GM23338 (cell line): ENCODE data around the gene PHOX2B.

Source experiments
- CREB1 ChIP-seq: fragments of 250-450 bp; sonication (Bioruptor Pico); IDR thresholded peaks from 2 replicates; pipeline ENCODE4 v1.5.0; 2020; ENCODE audit warnings: low read depth, mild to moderate bottlenecking, moderate library complexity
- CTCF ChIP-seq, 2 experiments: fragments of 200-600 bp in 1 of 2; sonication (generic) in 1 of 2; conservative IDR thresholded peaks; 2 replicates each; pipeline versions ENCODE4 v1.5.1 to v1.6.1; 2016 to 2017; ENCODE audit warnings: antibody characterized with exemption in 2 of 2, low read depth in 2 of 2, mild to moderate bottlenecking in 2 of 2, moderate library complexity in 1 of 2
- EZH2 ChIP-seq: fragments of 200-600 bp; sonication (generic); IDR thresholded peaks from one replicate; pipeline ENCODE4 v1.8.0; 2017; ENCODE audit warnings: antibody characterized with exemption, mild to moderate bottlenecking, low read depth; ENCODE audit not compliant: unreplicated experiment
- EZH2phosphoT487 ChIP-seq: fragments of 200-600 bp; sonication (generic); IDR thresholded peaks from one replicate; pipeline ENCODE4 v1.8.1; 2018; ENCODE audit warnings: antibody characterized with exemption; ENCODE audit not compliant: unreplicated experiment
- JUNB ChIP-seq: IDR thresholded peaks from one replicate; pipeline ENCODE4 v1.6.1; 2016; ENCODE audit warnings: antibody characterized with exemption; ENCODE audit not compliant: unreplicated experiment
- NANOG ChIP-seq: IDR thresholded peaks from 2 replicates; pipeline ENCODE4 v1.6.1; 2016; ENCODE audit warnings: antibody characterized with exemption, borderline replicate concordance
- POLR2AphosphoS5 ChIP-seq: IDR thresholded peaks from 2 replicates; pipeline ENCODE4 v1.6.1; 2016; ENCODE audit warnings: antibody characterized with exemption, low read depth
- STAT1 ChIP-seq: IDR thresholded peaks from one replicate; pipeline ENCODE4 v1.6.1; 2016; ENCODE audit warnings: antibody characterized with exemption; ENCODE audit not compliant: unreplicated experiment
- ZNF114 ChIP-seq: fragments of 250-450 bp; sonication (Bioruptor Pico); IDR thresholded peaks from 2 replicates; pipeline ENCODE4 v1.5.0; 2020; ENCODE audit warnings: mild to moderate bottlenecking, moderate library complexity
- ZNF331 ChIP-seq: fragments of 250-450 bp; sonication (Bioruptor Pico); IDR thresholded peaks from 2 replicates; pipeline ENCODE4 v1.5.0; 2020; ENCODE audit warnings: low read depth, mild to moderate bottlenecking, moderate library complexity
- TF ChIP-seq, protein P1 (sequence below): IDR thresholded peaks from one replicate; pipeline ENCODE4 v1.6.1; 2018; ENCODE audit warnings: antibody characterized with exemption; ENCODE audit not compliant: unreplicated experiment
- TF ChIP-seq, protein P2 (sequence below): IDR thresholded peaks from 2 replicates; pipeline ENCODE4 v1.6.1; 2016; ENCODE audit warnings: antibody characterized with exemption
- TF ChIP-seq, protein P3 (sequence below): fragments of 250-450 bp; sonication (Bioruptor Pico); IDR thresholded peaks from 2 replicates; pipeline ENCODE4 v1.5.0; 2020; ENCODE audit warnings: mild to moderate bottlenecking, moderate library complexity

DNA sequence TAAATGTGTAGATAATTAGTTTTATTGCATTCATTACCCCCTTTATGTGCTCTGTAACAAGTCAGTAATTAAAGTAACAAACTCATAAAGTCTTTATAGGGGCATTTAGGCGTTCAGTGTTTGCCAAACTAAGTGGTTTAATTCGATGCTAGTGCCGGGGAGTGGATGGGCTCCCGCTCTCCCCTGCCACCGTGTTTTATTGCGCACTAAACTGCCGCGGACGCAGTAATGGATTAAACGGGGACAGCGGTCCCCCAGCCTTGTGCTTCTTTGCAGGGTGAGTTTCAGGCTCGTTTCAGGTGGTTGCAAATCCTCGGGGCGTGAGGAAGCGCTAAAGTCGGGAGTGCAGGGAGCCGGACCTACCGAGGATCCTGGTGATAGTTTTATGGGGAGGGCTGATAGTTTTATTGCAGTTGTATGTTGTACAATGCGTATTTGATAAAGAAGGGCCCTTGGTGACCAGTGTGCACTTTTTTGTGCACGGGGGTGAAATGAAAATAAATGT, 1.6 kb upstream of the PHOX2B start:
- TF ChIP-seq EZH2phosphoT487 (peak; percentile 87), CTCF (conservative IDR thresholded peaks at IDR 0.05; ENCODE audit: low read depth in 2 of 2) (no peak), POLR2AphosphoS5 (no peak), EZH2 (peak; percentile 98), CREB1 (CRISPR knock-in tag) (no peak), ZNF331 (CRISPR knock-in tag) (no peak), JUNB (no peak), NANOG (no peak), STAT1 (no peak), ZNF114 (CRISPR knock-in tag) (no peak)
- TF ChIP-seq, protein P1, sequence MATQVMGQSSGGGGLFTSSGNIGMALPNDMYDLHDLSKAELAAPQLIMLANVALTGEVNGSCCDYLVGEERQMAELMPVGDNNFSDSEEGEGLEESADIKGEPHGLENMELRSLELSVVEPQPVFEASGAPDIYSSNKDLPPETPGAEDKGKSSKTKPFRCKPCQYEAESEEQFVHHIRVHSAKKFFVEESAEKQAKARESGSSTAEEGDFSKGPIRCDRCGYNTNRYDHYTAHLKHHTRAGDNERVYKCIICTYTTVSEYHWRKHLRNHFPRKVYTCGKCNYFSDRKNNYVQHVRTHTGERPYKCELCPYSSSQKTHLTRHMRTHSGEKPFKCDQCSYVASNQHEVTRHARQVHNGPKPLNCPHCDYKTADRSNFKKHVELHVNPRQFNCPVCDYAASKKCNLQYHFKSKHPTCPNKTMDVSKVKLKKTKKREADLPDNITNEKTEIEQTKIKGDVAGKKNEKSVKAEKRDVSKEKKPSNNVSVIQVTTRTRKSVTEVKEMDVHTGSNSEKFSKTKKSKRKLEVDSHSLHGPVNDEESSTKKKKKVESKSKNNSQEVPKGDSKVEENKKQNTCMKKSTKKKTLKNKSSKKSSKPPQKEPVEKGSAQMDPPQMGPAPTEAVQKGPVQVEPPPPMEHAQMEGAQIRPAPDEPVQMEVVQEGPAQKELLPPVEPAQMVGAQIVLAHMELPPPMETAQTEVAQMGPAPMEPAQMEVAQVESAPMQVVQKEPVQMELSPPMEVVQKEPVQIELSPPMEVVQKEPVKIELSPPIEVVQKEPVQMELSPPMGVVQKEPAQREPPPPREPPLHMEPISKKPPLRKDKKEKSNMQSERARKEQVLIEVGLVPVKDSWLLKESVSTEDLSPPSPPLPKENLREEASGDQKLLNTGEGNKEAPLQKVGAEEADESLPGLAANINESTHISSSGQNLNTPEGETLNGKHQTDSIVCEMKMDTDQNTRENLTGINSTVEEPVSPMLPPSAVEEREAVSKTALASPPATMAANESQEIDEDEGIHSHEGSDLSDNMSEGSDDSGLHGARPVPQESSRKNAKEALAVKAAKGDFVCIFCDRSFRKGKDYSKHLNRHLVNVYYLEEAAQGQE, result no peak
- TF ChIP-seq, protein P2, sequence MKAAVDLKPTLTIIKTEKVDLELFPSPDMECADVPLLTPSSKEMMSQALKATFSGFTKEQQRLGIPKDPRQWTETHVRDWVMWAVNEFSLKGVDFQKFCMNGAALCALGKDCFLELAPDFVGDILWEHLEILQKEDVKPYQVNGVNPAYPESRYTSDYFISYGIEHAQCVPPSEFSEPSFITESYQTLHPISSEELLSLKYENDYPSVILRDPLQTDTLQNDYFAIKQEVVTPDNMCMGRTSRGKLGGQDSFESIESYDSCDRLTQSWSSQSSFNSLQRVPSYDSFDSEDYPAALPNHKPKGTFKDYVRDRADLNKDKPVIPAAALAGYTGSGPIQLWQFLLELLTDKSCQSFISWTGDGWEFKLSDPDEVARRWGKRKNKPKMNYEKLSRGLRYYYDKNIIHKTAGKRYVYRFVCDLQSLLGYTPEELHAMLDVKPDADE, result no peak
- TF ChIP-seq, protein P3, sequence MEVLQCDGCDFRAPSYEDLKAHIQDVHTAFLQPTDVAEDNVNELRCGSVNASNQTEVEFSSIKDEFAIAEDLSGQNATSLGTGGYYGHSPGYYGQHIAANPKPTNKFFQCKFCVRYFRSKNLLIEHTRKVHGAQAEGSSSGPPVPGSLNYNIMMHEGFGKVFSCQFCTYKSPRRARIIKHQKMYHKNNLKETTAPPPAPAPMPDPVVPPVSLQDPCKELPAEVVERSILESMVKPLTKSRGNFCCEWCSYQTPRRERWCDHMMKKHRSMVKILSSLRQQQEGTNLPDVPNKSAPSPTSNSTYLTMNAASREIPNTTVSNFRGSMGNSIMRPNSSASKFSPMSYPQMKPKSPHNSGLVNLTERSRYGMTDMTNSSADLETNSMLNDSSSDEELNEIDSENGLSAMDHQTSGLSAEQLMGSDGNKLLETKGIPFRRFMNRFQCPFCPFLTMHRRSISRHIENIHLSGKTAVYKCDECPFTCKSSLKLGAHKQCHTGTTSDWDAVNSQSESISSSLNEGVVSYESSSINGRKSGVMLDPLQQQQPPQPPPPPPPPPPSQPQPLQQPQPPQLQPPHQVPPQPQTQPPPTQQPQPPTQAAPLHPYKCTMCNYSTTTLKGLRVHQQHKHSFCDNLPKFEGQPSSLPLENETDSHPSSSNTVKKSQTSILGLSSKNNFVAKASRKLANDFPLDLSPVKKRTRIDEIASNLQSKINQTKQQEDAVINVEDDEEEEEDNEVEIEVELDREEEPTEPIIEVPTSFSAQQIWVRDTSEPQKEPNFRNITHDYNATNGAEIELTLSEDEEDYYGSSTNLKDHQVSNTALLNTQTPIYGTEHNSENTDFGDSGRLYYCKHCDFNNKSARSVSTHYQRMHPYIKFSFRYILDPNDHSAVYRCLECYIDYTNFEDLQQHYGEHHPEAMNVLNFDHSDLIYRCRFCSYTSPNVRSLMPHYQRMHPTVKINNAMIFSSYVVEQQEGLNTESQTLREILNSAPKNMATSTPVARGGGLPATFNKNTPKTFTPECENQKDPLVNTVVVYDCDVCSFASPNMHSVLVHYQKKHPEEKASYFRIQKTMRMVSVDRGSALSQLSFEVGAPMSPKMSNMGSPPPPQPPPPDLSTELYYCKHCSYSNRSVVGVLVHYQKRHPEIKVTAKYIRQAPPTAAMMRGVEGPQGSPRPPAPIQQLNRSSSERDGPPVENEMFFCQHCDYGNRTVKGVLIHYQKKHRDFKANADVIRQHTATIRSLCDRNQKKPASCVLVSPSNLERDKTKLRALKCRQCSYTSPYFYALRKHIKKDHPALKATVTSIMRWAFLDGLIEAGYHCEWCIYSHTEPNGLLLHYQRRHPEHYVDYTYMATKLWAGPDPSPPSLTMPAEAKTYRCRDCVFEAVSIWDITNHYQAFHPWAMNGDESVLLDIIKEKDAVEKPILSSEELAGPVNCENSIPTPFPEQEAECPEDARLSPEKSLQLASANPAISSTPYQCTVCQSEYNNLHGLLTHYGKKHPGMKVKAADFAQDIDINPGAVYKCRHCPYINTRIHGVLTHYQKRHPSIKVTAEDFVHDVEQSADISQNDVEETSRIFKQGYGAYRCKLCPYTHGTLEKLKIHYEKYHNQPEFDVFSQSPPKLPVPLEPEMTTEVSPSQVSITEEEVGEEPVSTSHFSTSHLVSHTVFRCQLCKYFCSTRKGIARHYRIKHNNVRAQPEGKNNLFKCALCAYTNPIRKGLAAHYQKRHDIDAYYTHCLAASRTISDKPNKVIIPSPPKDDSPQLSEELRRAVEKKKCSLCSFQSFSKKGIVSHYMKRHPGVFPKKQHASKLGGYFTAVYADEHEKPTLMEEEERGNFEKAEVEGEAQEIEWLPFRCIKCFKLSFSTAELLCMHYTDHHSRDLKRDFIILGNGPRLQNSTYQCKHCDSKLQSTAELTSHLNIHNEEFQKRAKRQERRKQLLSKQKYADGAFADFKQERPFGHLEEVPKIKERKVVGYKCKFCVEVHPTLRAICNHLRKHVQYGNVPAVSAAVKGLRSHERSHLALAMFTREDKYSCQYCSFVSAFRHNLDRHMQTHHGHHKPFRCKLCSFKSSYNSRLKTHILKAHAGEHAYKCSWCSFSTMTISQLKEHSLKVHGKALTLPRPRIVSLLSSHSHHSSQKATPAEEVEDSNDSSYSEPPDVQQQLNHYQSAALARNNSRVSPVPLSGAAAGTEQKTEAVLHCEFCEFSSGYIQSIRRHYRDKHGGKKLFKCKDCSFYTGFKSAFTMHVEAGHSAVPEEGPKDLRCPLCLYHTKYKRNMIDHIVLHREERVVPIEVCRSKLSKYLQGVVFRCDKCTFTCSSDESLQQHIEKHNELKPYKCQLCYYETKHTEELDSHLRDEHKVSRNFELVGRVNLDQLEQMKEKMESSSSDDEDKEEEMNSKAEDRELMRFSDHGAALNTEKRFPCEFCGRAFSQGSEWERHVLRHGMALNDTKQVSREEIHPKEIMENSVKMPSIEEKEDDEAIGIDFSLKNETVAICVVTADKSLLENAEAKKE (CRISPR knock-in tag), result no peak
